ENCODE measurements around the gene CD79B. TPM values are rescaled to one million over a fixed set of nuclear protein-coding genes. Genes with fewer than 3 reads are reported as not detected.
A peak's percentile ranks its signal among the peaks of the same experiment; 100 is the strongest.

CD79B gene
- total and polyA plus RNA-seq, 2 of the 13 experiments (the other 11 are each of a cell fraction or from before 2014, with no cell fraction given), result not detected

DNA sequence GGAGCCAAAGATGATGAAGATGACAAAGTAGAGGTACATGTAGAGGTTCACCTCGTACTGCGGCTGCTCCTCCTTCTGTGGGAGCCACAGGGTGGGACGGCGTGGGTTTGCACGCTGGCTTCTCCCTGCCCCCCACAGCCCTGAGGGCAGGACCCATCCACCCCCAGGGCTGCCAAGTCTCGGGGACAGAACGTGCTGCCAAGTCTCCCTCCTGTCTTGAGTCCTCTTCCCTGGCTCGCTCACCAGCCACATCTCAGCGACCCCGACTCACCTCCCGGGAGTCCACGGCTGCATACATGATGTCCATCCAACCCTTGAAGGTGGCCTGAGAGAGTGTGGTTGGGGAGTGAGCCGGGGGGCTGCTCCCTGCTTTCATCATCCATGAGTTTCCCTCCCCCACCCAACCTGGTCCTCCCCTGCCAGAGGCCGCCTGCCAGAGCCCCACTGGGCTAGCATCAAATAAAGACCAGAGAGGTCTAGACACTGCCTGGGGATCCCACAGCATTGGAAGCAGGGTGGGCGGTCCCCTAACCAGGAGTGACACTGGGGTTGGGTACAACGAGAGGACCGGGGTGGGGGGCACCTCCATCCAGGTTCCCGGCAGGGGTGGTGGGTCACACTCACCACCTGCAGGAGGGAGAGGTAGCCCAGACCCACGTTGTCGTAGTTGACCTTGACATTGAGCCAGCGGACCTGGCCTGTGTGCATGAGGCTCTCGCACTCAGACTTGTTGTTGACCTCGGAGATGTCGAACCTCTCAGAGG is 12.8 kb upstream of the CD79B start:
- Histone ChIP-seq H3K79me2 (ENCODE audit: insufficient read depth, low read length) (no peaks in the 10 kb centered on the region), H3K9ac (ENCODE audit: insufficient read depth, low read depth, low read length) (no peak overlapping the region), H3K4me1 (ENCODE audit: insufficient read depth, low read length) (peaks cover 17% of the 10 kb centered on the region), H3K36me3 (replicated peaks in 1 of 2; ENCODE audit: control insufficient read depth in 1 of 2, insufficient read depth in 2 of 2, low read length in 2 of 2) (no peaks in the 10 kb centered on the region), H3K27me3 (ENCODE audit: control insufficient read depth in 1 of 2, insufficient read depth in 2 of 2, low read length in 2 of 2) (peaks cover 8 to 34% of the 10 kb centered on the region in 2 experiments; a peak in 4 of 5 replicates), H2AFZ (ENCODE audit: low read length) (no peak overlapping the region), H3K9me3 (ENCODE audit: low read length) (no peaks in the 10 kb centered on the region), H3K4me2 (ENCODE audit: low read depth, low read length) (peak overlapping the region; percentile 92; the same call in 1 of the 2 replicates), H4K20me1 (ENCODE audit: insufficient read depth, low read length) (no peaks in the 10 kb centered on the region), H3K4me3 (replicated peaks in 1 of 3; ENCODE audit: insufficient read depth in 1 of 3, low read depth in 2 of 3, low read length in 3 of 3) (no peak overlapping the region), H3K27ac (ENCODE audit: extremely low read length, insufficient read depth, low read length) (no peak overlapping the region)
- intact Hi-C loops (cut with micrococcal nuclease; ENCODE audit: unreplicated experiment), result no loop called here
- DNase-seq (ENCODE audit: low spot score) (no peak), FAIRE-seq (no peak), ATAC-seq (no peak)
- no TSS peak for BruUV-seq (replicated peaks)
- 36% methylated on average over 20 of the region's 24 CpGs for whole genome bisulfite sequencing (ENCODE audit: low lambda C conversion rate)
- in situ Hi-C loops (cut with HindIII; ENCODE audit: extremely low pct_ligation_motif_present, low pct_unique_long_range_greater_than_20kb), result loop anchor here (5.0 kb wide), 1 partner anchor 33 kb away; the partner anchor contains the start of gene CSHL1
- CTCF ChIA-PET (ENCODE audit: low intra/inter-chr PET ratio, low total read pairs), result interaction anchor here (2.4 to 3.4 kb wide), 2 partner anchors 26 to 33 kb away, joined by 10 to 25 read pairs; partner anchors contain the start of genes CSHL1 and GH1
- POLR2A ChIA-PET, result interaction anchor here (1.4 kb wide), 1 partner anchor 172 kb away, joined by 4 read pairs; the partner anchor contains the start of genes CCDC47 and DDX42
- TF ChIP-seq, protein P1, sequence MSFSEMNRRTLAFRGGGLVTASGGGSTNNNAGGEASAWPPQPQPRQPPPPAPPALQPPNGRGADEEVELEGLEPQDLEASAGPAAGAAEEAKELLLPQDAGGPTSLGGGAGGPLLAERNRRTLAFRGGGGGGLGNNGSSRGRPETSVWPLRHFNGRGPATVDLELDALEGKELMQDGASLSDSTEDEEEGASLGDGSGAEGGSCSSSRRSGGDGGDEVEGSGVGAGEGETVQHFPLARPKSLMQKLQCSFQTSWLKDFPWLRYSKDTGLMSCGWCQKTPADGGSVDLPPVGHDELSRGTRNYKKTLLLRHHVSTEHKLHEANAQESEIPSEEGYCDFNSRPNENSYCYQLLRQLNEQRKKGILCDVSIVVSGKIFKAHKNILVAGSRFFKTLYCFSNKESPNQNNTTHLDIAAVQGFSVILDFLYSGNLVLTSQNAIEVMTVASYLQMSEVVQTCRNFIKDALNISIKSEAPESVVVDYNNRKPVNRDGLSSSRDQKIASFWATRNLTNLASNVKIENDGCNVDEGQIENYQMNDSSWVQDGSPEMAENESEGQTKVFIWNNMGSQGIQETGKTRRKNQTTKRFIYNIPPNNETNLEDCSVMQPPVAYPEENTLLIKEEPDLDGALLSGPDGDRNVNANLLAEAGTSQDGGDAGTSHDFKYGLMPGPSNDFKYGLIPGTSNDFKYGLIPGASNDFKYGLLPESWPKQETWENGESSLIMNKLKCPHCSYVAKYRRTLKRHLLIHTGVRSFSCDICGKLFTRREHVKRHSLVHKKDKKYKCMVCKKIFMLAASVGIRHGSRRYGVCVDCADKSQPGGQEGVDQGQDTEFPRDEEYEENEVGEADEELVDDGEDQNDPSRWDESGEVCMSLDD (CRISPR knock-in tag; IDR thresholded peaks at IDR 0.05; ENCODE audit: borderline replicate concordance), result no peak
- TF ChIP-seq ZNF563 (CRISPR knock-in tag; IDR thresholded peaks at IDR 0.05) (peak; percentile 37; the same call in 1 of the 2 replicates), HOXA3 (CRISPR knock-in tag; IDR thresholded peaks at IDR 0.05) (no peak), TCF7L2 (IDR thresholded peaks at IDR 0.05; ENCODE audit: low read depth, low read length) (no peak), KDM5B (CRISPR knock-in tag; IDR thresholded peaks at IDR 0.05; ENCODE audit: borderline replicate concordance) (no peak), FOXO1 (CRISPR knock-in tag; IDR thresholded peaks at IDR 0.05) (no peak), MBNL3 (CRISPR knock-in tag; conservative IDR thresholded peaks at IDR 0.05) (no peak), NFKB2 (CRISPR knock-in tag; IDR thresholded peaks at IDR 0.05; ENCODE audit: borderline replicate concordance) (no peak), ATF1 (CRISPR knock-in tag; IDR thresholded peaks at IDR 0.05) (no peak), KDM3A (CRISPR knock-in tag; IDR thresholded peaks at IDR 0.05; ENCODE audit: low read depth) (no peak), ZNF383 (CRISPR knock-in tag; IDR thresholded peaks at IDR 0.05; ENCODE audit: borderline replicate concordance) (no peak), ZNF768 (CRISPR knock-in tag; IDR thresholded peaks at IDR 0.05) (peak; percentile 97), TBP (CRISPR knock-in tag; IDR thresholded peaks at IDR 0.05) (no peak), MXD4 (CRISPR knock-in tag; IDR thresholded peaks at IDR 0.05) (no peak), ADNP (CRISPR knock-in tag; IDR thresholded peaks at IDR 0.05) (no peak)
- TF ChIP-seq, protein P2, sequence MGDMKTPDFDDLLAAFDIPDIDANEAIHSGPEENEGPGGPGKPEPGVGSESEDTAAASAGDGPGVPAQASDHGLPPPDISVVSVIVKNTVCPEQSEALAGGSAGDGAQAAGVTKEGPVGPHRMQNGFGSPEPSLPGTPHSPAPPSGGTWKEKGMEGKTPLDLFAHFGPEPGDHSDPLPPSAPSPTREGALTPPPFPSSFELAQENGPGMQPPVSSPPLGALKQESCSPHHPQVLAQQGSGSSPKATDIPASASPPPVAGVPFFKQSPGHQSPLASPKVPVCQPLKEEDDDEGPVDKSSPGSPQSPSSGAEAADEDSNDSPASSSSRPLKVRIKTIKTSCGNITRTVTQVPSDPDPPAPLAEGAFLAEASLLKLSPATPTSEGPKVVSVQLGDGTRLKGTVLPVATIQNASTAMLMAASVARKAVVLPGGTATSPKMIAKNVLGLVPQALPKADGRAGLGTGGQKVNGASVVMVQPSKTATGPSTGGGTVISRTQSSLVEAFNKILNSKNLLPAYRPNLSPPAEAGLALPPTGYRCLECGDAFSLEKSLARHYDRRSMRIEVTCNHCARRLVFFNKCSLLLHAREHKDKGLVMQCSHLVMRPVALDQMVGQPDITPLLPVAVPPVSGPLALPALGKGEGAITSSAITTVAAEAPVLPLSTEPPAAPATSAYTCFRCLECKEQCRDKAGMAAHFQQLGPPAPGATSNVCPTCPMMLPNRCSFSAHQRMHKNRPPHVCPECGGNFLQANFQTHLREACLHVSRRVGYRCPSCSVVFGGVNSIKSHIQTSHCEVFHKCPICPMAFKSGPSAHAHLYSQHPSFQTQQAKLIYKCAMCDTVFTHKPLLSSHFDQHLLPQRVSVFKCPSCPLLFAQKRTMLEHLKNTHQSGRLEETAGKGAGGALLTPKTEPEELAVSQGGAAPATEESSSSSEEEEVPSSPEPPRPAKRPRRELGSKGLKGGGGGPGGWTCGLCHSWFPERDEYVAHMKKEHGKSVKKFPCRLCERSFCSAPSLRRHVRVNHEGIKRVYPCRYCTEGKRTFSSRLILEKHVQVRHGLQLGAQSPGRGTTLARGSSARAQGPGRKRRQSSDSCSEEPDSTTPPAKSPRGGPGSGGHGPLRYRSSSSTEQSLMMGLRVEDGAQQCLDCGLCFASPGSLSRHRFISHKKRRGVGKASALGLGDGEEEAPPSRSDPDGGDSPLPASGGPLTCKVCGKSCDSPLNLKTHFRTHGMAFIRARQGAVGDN (CRISPR knock-in tag; IDR thresholded peaks at IDR 0.05), result peak; percentile 8; the same call in 1 of the 2 replicates
- TF ChIP-seq, protein P3, sequence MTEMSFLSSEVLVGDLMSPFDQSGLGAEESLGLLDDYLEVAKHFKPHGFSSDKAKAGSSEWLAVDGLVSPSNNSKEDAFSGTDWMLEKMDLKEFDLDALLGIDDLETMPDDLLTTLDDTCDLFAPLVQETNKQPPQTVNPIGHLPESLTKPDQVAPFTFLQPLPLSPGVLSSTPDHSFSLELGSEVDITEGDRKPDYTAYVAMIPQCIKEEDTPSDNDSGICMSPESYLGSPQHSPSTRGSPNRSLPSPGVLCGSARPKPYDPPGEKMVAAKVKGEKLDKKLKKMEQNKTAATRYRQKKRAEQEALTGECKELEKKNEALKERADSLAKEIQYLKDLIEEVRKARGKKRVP (CRISPR knock-in tag; IDR thresholded peaks at IDR 0.05), result no peak
